ENCODE measurements around the gene TLE3. TPM values are rescaled to one million over a fixed set of nuclear protein-coding genes. Genes with fewer than 3 reads are reported as not detected.

The TLE3 gene
- total RNA-seq, 1 donor from 2014 or later = 124 TPM

DNA sequence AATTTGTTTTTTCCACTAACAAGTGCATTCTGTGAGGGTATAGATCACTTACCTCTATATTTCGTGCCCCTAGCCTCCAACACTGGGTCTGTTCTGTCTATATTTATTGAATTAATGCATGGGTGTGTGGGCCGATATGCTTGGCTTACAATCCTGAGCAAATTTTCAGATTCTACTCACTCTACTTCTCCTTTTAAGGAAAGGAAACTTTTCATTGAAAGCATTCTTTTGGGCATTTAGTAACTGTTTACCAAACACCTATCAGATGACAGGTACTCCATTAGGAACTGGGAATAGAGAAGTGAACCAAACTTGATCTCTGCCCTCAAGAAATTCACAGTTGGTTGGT lies 60.5 kb downstream of the TLE3 start:
- no peaks in the 10 kb centered on the region for H3K9me3 Mint-ChIP-seq (ENCODE audit: low read depth)
- H3K36me3 Mint-ChIP-seq (ENCODE audit: insufficient read depth) = no peaks in the 10 kb centered on the region
- H3K27me3 Mint-ChIP-seq = peaks cover 43% of the 10 kb centered on the region
- DNase-seq (ENCODE audit: low spot score, unreplicated experiment) = no peak
- H3K27ac Mint-ChIP-seq = no peak overlapping the region
- TF ChIP-seq, protein P1, sequence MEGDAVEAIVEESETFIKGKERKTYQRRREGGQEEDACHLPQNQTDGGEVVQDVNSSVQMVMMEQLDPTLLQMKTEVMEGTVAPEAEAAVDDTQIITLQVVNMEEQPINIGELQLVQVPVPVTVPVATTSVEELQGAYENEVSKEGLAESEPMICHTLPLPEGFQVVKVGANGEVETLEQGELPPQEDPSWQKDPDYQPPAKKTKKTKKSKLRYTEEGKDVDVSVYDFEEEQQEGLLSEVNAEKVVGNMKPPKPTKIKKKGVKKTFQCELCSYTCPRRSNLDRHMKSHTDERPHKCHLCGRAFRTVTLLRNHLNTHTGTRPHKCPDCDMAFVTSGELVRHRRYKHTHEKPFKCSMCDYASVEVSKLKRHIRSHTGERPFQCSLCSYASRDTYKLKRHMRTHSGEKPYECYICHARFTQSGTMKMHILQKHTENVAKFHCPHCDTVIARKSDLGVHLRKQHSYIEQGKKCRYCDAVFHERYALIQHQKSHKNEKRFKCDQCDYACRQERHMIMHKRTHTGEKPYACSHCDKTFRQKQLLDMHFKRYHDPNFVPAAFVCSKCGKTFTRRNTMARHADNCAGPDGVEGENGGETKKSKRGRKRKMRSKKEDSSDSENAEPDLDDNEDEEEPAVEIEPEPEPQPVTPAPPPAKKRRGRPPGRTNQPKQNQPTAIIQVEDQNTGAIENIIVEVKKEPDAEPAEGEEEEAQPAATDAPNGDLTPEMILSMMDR (IDR thresholded peaks at IDR 0.05; ENCODE audit: unreplicated experiment) = no peak
- no peak overlapping the region for H3K4me3 Mint-ChIP-seq (ENCODE audit: low read depth)
- no peaks in the 10 kb centered on the region for H3K4me1 Mint-ChIP-seq (ENCODE audit: low read depth)

GRCh38 chr15:70036585-70037291 lies 61.0 kb downstream of the TLE3 start:
- no peaks in the 10 kb centered on the region for H3K36me3 Mint-ChIP-seq (ENCODE audit: insufficient read depth)
- H3K9me3 Mint-ChIP-seq (ENCODE audit: low read depth) = no peaks in the 10 kb centered on the region
- peaks cover 43% of the 10 kb centered on the region for H3K27me3 Mint-ChIP-seq
- H3K27ac Mint-ChIP-seq = no peak overlapping the region
- DNase-seq (ENCODE audit: low spot score, unreplicated experiment) = no peak
- no peaks in the 10 kb centered on the region for H3K4me1 Mint-ChIP-seq (ENCODE audit: low read depth)
- TF ChIP-seq, protein P1 (IDR thresholded peaks at IDR 0.05; ENCODE audit: unreplicated experiment) = no peak
- no peak overlapping the region for H3K4me3 Mint-ChIP-seq (ENCODE audit: low read depth)

- TF ChIP-seq, protein P1 (IDR thresholded peaks at IDR 0.05; ENCODE audit: unreplicated experiment) = no peak
- H3K4me3 Mint-ChIP-seq (ENCODE audit: low read depth) = no peak overlapping the region
- peaks cover 52% of the 10 kb centered on the region for H3K27me3 Mint-ChIP-seq
These were observed 62.0 kb downstream of the TLE3 start for GRCh38 chr15:70035719-70036077.

DNA sequence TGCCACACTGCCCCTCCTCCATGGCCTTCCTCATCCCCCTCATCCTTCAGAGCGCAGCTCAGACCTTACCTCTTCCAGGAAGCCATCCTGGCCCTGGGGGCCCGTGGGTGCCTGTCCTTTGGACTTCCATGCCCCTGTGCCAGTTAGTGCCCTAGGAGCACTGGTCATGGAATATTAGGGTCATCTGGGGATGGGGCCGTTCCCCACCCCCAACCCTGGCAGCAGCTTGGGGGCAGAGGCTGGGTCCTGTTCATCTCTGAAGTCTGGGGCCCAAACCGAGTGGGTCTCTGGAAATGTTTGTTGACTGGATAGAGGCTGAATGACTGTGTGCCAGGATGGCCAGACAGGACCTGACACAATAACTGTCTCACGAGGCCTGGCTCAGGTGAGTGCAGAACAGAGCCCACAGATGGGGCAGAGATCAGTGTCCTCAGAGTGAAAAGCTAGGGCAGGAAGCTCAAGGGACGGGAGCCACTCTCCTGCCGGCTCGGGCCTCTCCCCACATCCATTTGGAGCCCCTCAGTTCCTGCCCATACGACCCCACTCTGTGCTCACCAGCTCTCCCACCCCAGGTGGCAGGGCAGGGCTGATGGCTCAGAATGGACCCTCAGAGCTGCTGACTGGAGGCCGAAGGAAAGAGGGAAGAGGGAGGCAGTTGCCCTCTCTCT lies 62.5 kb downstream of the TLE3 start:
- no peaks in the 10 kb centered on the region for H3K36me3 Mint-ChIP-seq (ENCODE audit: insufficient read depth)

More at GRCh38 chr15:70035719-70036077, 62.0 kb downstream of the TLE3 start:
- no peaks in the 10 kb centered on the region for H3K9me3 Mint-ChIP-seq (ENCODE audit: low read depth)
- no peak for DNase-seq (ENCODE audit: low spot score, unreplicated experiment)
- H3K4me1 Mint-ChIP-seq (ENCODE audit: low read depth) = no peaks in the 10 kb centered on the region
- no peak overlapping the region for H3K27ac Mint-ChIP-seq
- no peaks in the 10 kb centered on the region for H3K36me3 Mint-ChIP-seq (ENCODE audit: insufficient read depth)

GRCh38 chr15:70034596-70034995 lies 63.1 kb downstream of the TLE3 start:
- H3K27me3 Mint-ChIP-seq = peaks cover 60% of the 10 kb centered on the region
- DNase-seq (ENCODE audit: low spot score, unreplicated experiment) = no peak
- no peak overlapping the region for H3K4me3 Mint-ChIP-seq (ENCODE audit: low read depth)
- no peaks in the 10 kb centered on the region for H3K36me3 Mint-ChIP-seq (ENCODE audit: insufficient read depth)
- H3K9me3 Mint-ChIP-seq (ENCODE audit: low read depth) = no peaks in the 10 kb centered on the region
- no peak overlapping the region for H3K27ac Mint-ChIP-seq
- TF ChIP-seq, protein P1 (IDR thresholded peaks at IDR 0.05; ENCODE audit: unreplicated experiment) = no peak
- H3K4me1 Mint-ChIP-seq (ENCODE audit: low read depth) = no peaks in the 10 kb centered on the region

More for the DNA sequence above, 62.5 kb downstream of the TLE3 start:
- peaks cover 56% of the 10 kb centered on the region for H3K27me3 Mint-ChIP-seq
- H3K4me1 Mint-ChIP-seq (ENCODE audit: low read depth) = no peaks in the 10 kb centered on the region
- H3K9me3 Mint-ChIP-seq (ENCODE audit: low read depth) = no peaks in the 10 kb centered on the region
- TF ChIP-seq, protein P1 (IDR thresholded peaks at IDR 0.05; ENCODE audit: unreplicated experiment) = no peak
- no peak overlapping the region for H3K27ac Mint-ChIP-seq
- DNase-seq (ENCODE audit: low spot score, unreplicated experiment) = no peak
- H3K4me3 Mint-ChIP-seq (ENCODE audit: low read depth) = no peak overlapping the region
